NCI-H2227 treated with DMSO at 0.1 percent for 48 hours (cell line): Measurements from ENCODE around the gene POLR1D.

ENCODE experiments used
- DNase-seq: peaks from one replicate; lab custom pipeline; 2025; lab: John Stamatoyannopoulos, UW

POLR1D gene

DNA sequence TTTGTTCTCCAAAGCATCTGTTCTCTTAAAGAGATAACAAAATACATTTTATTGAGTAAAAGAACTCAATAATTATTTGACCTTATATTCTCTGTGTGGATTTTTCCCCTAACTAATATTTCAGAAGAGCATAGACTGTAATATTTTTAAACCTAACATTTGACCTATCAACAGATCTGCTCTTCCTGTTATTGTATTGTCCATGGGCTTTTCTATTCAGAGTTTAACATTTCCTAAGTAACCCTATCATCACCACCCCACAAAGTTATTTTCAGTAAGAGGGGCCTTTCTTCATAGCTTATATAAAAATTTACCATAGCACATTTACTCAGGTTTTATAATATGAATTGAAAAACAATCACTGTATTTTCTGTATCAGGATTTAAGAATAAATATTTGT, 17.5 kb downstream of the POLR1D start:
- no peak for DNase-seq

DNA sequence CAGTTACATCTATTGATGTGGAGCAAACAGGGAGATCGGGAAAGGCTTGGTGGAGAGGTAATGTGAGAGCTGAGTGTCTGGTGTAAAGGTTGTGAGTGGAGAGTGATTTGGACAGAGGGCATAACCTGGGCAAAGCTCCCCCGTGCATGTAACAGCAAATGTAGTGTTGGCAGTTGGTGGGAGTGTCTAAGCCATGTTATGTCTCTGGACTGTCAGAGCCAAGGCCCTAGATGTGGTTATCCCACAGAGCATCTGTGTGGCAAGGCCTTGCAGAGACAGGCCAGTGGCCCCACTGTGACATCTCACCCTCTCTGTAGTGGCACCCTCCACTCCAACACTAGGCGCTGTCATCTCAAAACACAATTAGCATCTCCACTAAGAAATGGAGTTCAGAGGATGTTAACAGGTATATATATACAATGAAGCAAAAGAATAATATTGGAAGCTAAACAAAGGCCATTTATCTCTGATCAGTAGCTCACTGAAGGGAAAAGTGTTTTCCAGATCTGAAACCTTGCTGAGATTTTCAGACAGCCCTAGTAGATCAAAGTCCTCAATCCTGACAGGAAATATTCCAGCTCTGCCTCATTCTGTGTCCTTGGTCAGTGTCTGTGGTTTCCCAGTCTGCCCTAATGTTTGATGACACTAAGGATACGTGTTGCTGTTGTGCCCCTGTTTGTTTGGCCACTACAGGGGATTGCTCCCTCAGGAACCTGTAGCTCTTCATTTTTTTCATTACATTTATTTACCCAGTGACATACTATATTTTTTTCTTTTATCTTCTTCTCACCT, 20.2 kb downstream of the POLR1D start:
- no peak for DNase-seq

DNA sequence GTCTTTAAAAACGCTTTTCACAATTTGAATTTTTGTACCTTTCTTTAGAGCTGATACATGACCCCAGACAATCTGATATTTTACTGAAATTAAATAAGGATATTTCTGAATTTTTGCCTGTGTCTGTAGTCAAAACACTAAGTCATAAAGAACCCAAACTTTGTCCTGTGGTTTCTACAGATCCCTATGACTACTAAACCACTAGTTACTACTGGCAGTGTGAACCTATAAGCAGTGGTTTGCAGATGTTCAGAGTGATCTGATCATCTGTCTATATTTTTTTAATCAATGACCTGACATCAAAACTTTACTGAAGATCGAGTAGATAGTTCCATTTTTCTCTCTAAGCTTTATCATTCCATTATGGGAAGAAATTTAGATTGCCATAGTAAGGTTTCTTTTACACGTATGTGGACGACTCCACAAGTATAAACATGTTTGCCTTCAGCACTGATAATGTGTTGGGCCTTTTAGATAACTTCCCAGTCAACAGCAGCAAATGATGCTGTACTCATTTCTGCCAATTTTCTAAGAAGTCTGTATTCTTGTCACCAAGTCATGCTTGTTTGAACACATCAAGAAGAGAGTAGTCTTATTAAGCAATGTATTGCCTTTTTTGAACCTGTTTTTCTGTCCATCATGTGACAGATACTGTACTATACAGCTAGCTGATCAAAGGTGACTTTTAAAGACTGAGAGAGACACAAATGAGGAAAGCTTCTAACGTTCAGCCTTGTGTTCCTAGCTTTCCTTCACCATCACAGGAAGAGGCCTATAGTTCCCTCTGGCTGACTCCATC, 21.8 kb downstream of the POLR1D start:
- DNase-seq: no peak

- DNase-seq: no peak
Measured at GRCh38 chr13:27644302-27644701, 22.6 kb downstream of the POLR1D start.

- no peak for DNase-seq
Measured at GRCh38 chr13:27650312-27650711, 28.6 kb downstream of the POLR1D start.

DNA sequence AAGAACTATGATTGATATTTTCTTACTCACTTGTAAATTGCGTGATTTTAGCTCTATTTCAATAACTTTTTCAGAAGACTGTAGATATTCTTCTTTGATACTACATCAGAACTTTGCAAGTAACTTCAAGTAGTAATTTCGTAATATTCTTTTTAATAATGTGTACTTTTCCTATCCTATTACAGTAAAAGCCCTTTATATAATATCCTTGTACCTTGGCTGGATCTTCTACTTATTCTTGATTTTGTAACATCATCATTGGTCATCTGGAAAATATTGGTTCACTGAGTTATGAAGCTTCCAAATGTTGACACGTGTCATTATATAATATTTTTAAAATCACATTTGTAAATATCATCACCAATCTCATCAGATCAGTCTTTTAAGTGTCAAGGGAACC, 32.4 kb downstream of the POLR1D start:
- DNase-seq: no peak

DNA sequence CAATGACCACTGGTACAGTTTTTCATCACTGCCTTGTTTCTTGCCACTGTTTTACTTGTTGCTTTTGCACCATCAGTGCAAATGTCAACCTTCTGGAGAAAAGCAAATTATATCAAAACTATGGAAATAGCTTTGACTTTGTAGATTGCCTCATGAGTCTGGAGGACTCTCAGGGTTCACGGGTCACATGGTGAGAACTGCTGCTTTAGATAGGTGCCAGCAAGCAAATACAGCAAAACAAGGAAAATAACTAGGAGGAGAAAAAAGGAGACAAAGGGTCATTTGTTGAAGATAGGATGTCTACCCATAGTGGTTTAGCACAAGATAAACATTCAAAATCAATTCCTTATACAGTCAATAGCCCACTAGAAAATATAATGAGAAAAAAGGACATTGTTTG, 33.1 kb downstream of the POLR1D start:
- no peak for DNase-seq

GRCh38 chr13:27657724-27658123, 36.0 kb downstream of the POLR1D start:
- DNase-seq: no peak

- DNase-seq: no peak
Measured at GRCh38 chr13:27658546-27658945, 36.9 kb downstream of the POLR1D start.

DNA sequence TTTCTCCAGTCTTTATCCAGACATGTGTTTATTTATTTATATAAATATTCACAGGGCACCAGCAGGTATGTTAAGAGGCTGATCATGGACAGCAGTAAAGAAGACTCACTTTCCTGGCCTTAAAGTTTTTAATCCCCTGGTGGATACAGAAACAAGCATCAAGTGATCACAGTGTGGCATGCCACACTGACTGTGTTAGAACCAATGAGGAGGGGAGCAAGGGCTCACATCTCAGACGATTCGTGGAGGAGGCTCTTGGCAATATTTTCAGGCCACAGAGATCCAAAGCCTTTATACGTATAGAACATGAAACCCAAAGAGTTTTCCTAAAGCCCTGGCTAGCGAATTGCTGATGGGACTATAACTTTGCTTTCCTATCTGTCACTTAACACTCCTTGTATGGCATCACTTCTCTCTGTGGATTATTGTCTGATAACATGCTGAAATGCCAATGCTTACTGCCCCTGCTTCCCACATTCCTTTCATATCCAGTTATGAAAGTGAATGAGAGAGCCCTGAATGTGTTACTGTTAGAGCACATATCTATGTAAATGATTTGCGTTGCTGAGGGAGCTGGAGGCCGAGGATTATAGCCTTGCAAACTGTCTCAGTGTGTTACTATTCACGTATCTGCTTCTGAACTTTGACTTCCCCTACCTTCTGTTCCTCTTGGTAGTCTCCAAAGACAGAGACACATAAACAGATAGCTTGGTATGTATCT, 37.6 kb downstream of the POLR1D start:
- no peak for DNase-seq

DNA sequence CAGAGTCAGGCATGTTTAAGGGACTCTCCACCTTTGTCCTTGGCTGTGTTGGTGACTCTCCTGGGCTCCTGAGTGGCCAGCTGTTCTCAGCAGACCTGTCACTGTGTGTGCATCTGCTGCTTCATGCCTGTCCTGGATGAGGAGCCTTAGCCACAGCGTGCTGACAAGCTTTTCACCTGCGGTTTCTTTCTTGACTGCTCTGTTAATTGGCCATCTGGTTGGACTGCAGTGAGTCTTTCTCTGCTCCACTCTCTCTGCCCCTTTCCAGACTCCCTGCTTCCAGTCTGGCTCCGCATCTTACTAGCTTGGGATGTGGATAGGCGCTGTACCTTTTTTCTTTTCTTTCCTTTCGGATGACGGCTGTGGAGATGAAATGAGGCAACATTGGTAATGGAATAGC, 38.8 kb downstream of the POLR1D start:
- no peak for DNase-seq

GRCh38 chr13:27661017-27661416, 39.3 kb downstream of the POLR1D start:
- no peak for DNase-seq

DNA sequence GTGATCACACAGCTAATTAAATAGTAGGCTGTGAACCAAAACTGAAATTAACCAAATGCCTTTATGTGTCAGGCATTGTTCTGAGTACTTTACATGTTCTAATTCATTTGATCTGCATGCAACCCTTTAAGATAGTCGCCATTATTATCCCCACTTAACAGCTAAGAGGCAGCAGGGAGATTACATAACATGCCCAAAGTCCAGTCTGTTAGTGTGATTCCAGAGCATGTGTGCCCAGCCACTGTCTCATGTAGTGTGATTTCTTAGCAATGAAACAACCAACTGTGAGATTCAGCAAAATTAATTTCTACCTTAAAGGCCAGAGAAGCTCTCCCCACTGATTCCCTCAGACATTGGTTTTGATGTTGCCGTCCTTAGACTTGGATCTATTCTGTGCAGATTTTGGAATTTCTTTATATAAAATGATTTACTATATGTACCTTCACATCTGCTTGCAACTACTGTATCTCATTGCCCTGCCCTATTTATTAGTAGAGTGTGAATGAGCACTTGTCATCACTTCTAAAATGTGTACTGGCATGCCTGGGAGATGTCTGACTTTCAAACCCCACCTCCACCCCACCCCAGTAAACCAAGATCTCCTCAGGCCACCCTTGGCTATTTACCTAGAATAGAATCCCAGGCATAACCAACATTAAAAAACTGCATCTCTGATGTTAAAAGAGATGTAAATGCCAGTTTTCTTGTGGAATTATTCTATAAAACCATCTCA, 41.2 kb downstream of the POLR1D start:
- no peak for DNase-seq

DNA sequence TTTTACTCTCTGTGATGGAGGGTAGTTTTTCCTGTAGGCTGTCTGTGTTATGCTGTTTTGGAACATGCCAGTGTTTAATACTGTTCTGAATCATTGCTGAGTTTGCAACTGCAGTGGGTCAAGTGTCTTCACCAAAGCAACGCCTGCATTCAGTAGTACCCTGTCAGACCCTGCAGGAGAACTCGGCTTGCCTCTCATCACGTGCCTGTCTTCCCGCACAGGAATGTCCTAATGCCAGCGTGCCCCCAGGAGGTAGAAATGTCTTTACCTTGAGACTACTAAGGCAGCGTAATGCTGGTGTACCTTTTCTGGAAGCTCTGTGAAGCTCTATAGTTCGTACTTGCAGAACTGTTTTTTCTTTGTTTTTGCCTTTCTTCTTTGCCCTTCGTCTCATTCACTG, 42.3 kb downstream of the POLR1D start:
- no peak for DNase-seq

- DNase-seq: no peak
Measured at GRCh38 chr13:27665333-27665732, 43.6 kb downstream of the POLR1D start.

DNA sequence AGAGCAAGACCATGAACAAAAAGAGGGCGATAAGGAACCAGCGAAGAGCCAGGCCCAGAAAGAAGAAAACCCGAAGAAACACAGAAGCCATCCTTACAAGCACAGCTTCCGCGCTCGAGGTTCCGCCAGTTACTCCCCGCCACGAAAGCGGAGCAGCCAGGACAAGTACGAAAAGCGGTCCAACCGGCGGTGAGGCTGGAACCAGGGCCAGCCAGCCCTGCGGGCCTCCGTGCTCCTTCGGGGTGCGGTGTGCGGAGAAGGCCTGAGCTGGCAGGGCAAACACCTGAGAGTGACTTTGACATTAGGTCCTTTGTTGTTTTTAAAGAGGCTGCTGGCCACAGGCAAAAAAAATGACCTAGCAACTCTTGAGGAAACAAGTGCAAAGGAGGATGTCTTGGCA, 44.1 kb downstream of the POLR1D start:
- no peak for DNase-seq

DNA sequence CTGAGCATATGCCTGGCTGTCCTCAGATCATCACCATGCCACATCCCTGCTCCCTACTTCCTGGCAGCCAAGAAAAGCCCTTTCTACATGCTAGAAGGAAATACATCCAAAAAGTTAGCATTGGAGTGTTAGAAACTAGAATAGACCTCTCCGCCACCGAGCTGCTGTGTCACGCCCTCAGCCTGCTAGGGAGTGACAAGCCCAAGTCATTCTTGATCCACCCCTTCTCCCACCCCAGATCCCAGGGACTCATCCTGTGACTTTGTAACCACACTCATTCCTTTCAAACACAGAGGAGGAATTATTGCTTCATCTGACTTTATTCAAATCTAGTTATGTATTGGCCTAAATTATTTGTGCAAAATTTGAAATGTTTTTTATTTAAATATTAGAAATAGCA, 45.3 kb downstream of the POLR1D start:
- no peak for DNase-seq

DNA sequence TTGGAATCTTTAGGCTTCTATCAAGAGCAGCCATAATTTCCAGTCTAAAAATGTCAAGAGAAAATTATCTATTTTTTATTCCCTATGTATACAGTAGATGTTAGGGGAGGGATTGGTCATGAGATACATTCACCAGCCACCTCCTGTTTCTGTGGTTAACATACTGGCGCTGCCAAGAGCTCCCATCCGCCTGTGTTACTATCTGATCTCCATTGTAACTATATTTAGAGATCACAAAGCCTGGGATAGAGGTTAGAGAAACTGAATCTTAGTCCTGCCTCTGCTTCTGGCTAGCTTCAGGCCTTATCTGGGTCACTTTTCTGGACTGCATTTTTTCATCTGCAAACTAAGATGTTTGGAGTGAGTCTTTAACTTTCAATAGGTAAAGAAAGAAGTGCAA, 46.3 kb downstream of the POLR1D start:
- DNase-seq: no peak

GRCh38 chr13:27670861-27671260, 49.2 kb downstream of the POLR1D start:
- no peak for DNase-seq

DNA sequence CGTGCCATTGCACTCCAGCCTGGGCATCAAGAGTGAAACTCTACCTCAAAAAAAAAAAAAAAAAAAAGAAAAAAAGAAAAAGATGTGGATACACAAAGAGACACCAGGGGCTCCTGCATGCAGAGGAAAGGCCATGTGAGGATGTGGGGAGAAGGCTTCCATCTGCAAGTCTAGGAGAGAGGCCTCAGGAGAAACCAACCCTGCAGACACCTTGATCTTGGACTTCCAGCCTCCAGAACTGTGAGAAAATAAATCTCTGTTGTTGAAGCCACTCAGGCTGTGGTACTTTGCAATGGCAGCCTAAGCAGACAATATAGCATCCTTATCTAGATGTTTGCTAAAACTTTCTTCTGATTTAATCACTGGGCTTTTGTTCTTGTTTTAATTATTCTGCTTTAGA, 50.3 kb downstream of the POLR1D start:
- no peak for DNase-seq
